ENCODE results near the gene WDR41. TPM values are rescaled to one million over a fixed set of nuclear protein-coding genes. Genes with fewer than 3 reads are reported as not detected.

Gene WDR41
- total RNA-seq, 1 experiment from 2014 or later, result 39.8 TPM

GRCh38 chr5:77420940-77421339 lies 71.2 kb downstream of the WDR41 start:
- no peaks in the 10 kb centered on the region for H3K27me3 Mint-ChIP-seq (ENCODE audit: low read depth)
- CTCF ChIA-PET, result no interaction called here

GRCh38 chr5:77419644-77420582 lies 72.2 kb downstream of the WDR41 start:
- H3K4me1 Mint-ChIP-seq, result 0 out of 2 replicates have a peak, but pooled peaks cover 9% of the 10 kb centered on the region
- no peaks in the 10 kb centered on the region for H3K36me3 Mint-ChIP-seq
- CTCF ChIA-PET, result no interaction called here
- no peak for ATAC-seq
- no peak overlapping the region for H3K27ac Mint-ChIP-seq
- H3K27me3 Mint-ChIP-seq (ENCODE audit: low read depth), result no peaks in the 10 kb centered on the region
- no peak for DNase-seq (ENCODE audit: low spot score)
- TF ChIP-seq PRRX2 (CRISPR knock-in tag; IDR thresholded peaks at IDR 0.05) (no peak), HMGXB4 (CRISPR knock-in tag; IDR thresholded peaks at IDR 0.05) (no peak), JAZF1 (CRISPR knock-in tag; IDR thresholded peaks at IDR 0.05) (no peak), NR1H2 (CRISPR knock-in tag; IDR thresholded peaks at IDR 0.05) (no peak), ZSCAN18 (CRISPR knock-in tag; IDR thresholded peaks at IDR 0.05) (no peak), NR2C2 (CRISPR knock-in tag; IDR thresholded peaks at IDR 0.05) (no peak), E2F4 (CRISPR knock-in tag; IDR thresholded peaks at IDR 0.05; ENCODE audit: borderline replicate concordance, low read depth) (no peak), FOXJ3 (CRISPR knock-in tag; IDR thresholded peaks at IDR 0.05; ENCODE audit: borderline replicate concordance) (no peak), NFYB (CRISPR knock-in tag; conservative IDR thresholded peaks at IDR 0.05; ENCODE audit: low read depth) (no peak), CREB1 (CRISPR knock-in tag; IDR thresholded peaks at IDR 0.05) (no peak), CREM (CRISPR knock-in tag; IDR thresholded peaks at IDR 0.05) (no peak), AFF4 (CRISPR knock-in tag; IDR thresholded peaks at IDR 0.05; ENCODE audit: borderline replicate concordance) (no peak), TCF7 (CRISPR knock-in tag; IDR thresholded peaks at IDR 0.05; ENCODE audit: low read depth) (no peak), ZNF281 (CRISPR knock-in tag; IDR thresholded peaks at IDR 0.05) (no peak), ZNF512 (CRISPR knock-in tag; IDR thresholded peaks at IDR 0.05; ENCODE audit: borderline replicate concordance) (no peak), IRF1 (CRISPR knock-in tag; IDR thresholded peaks at IDR 0.05) (no peak), TEAD4 (CRISPR knock-in tag; IDR thresholded peaks at IDR 0.05) (no peak)
- POLR2A ChIA-PET, result no interaction called here
- H3K4me3 Mint-ChIP-seq, result no peak overlapping the region
- peaks cover 9% of the 10 kb centered on the region; the same call in 1 of the 2 replicates for H3K9me3 Mint-ChIP-seq

More at GRCh38 chr5:77420940-77421339, 71.2 kb downstream of the WDR41 start:
- DNase-seq (ENCODE audit: low spot score) (no peak), ATAC-seq (no peak)
- Mint-ChIP-seq H3K4me3 (no peak overlapping the region), H3K36me3 (no peaks in the 10 kb centered on the region), H3K9me3 (peaks cover 9% of the 10 kb centered on the region; the same call in 1 of the 2 replicates), H3K27ac (no peak overlapping the region), H3K4me1 (0 out of 2 replicates have a peak, but pooled peaks cover 9% of the 10 kb centered on the region)
- POLR2A ChIA-PET, result no interaction called here
- TF ChIP-seq CREM (CRISPR knock-in tag; IDR thresholded peaks at IDR 0.05) (no peak), ZNF396 (CRISPR knock-in tag; IDR thresholded peaks at IDR 0.05; ENCODE audit: borderline replicate concordance) (no peak), SMAD3 (CRISPR knock-in tag; IDR thresholded peaks at IDR 0.05; ENCODE audit: borderline replicate concordance) (no peak), NR2C2 (CRISPR knock-in tag; IDR thresholded peaks at IDR 0.05) (no peak), NR1H2 (CRISPR knock-in tag; IDR thresholded peaks at IDR 0.05) (no peak), ZNF423 (CRISPR knock-in tag; IDR thresholded peaks at IDR 0.05) (no peak), SOX15 (CRISPR knock-in tag; IDR thresholded peaks at IDR 0.05) (no peak)
